Suprapubic skin (tissue), 4 donors: ENCODE results near the gene CHST1. TPM values are rescaled to one million over a fixed set of nuclear protein-coding genes. Genes with fewer than 3 reads are reported as not detected.

Source experiments
- DNase-seq, 2 donors: peaks; one replicate each; pipeline ENCODE4 v3.0.0-alpha.2; 2019; ENCODE audit warnings: low spot score in 2 of 2
- H3K27ac ChIP-seq: fragments of 200-600 bp; sonication (generic); one replicate; pipeline ENCODE4 v1.5.1; 2019
- H3K27me3 ChIP-seq: fragments of 200-600 bp; sonication (generic); one replicate; pipeline ENCODE4 v1.5.1; 2019
- H3K36me3 ChIP-seq: fragments of 200-600 bp; sonication (generic); one replicate; pipeline ENCODE4 v1.5.1; 2019
- H3K4me1 ChIP-seq: fragments of 200-600 bp; sonication (generic); one replicate; pipeline ENCODE4 v1.5.1; 2019
- H3K4me3 ChIP-seq: fragments of 200-600 bp; sonication (generic); one replicate; pipeline ENCODE4 v1.5.1; 2019; ENCODE audit warnings: mild to moderate bottlenecking
- H3K9me3 ChIP-seq: fragments of 200-600 bp; sonication (generic); one replicate; pipeline ENCODE4 v1.5.1; 2019
- CTCF ChIP-seq, 2 donors: fragments of 200-600 bp in 1 of 2; fragments of 450-650 bp in 1 of 2; sonication (generic) in 1 of 2; IDR thresholded peaks; one replicate each; pipeline ENCODE4 v1.5.1; 2016 to 2019; ENCODE audit warnings: antibody characterized with exemption in 2 of 2, mild to moderate bottlenecking in 1 of 2, moderate library complexity in 1 of 2
- EP300 ChIP-seq: sonication (generic); formaldehyde crosslinking; IDR thresholded peaks from one replicate; pipeline ENCODE4 v1.6.1; 2017; ENCODE audit warnings: antibody characterized with exemption
- POLR2A ChIP-seq, 2 donors: fragments of 450-650 bp; IDR thresholded peaks; one replicate each; pipeline ENCODE4 v1.6.1; 2017; ENCODE audit warnings: antibody characterized with exemption in 2 of 2, mild to moderate bottlenecking in 2 of 2, moderate library complexity in 2 of 2
- POLR2AphosphoS5 ChIP-seq, 3 donors: sonication (generic); formaldehyde crosslinking; IDR thresholded peaks; one replicate each; pipeline ENCODE4 v1.6.1; 2017; ENCODE audit warnings: antibody characterized with exemption in 3 of 3
- WGBS: methylation state at CpG from one replicate; pipeline ENCODE4 v1.1.5; 2018; 5-methylcytosine and 5-hydroxymethylcytosine counted together
- total RNA-seq, 4 donors: library from RNA; depleted of rRNA; stranded (reverse); fragments of >200 nt; gene quantifications; one replicate each; pipeline ENCODE4 v1.1.0, GENCODE V29; 2016

CHST1 gene
- total RNA-seq, 4 donors from 2014 or later: 0.38 to 1.1 (median 0.94) TPM; not detected in 1

GRCh38 chr11:45649544-45650165 lies 15.8 kb downstream of the CHST1 start:
- no peak for TF ChIP-seq CTCF (IDR thresholded peaks at IDR 0.05)
- TF ChIP-seq EP300: no peak
- no peaks in the 10 kb centered on the region for H3K4me1 ChIP-seq
- H3K9me3 ChIP-seq: no peaks in the 10 kb centered on the region
- H3K27me3 ChIP-seq: peaks cover 38% of the 10 kb centered on the region
- no peak overlapping the region for H3K27ac ChIP-seq
- WGBS: 89% methylated on average over 40 of the region's 49 CpGs
- no peaks in the 10 kb centered on the region for H3K36me3 ChIP-seq
- no peak overlapping the region for H3K4me3 ChIP-seq
- peak; percentile 54 to 78 for DNase-seq

GRCh38 chr11:45648931-45649330 lies 16.5 kb downstream of the CHST1 start:
- Histone ChIP-seq H3K36me3 (no peaks in the 10 kb centered on the region), H3K27ac (no peak overlapping the region), H3K9me3 (no peaks in the 10 kb centered on the region), H3K27me3 (peaks cover 38% of the 10 kb centered on the region), H3K4me3 (no peak overlapping the region), H3K4me1 (no peaks in the 10 kb centered on the region)
- TF ChIP-seq CTCF (IDR thresholded peaks at IDR 0.05) (no peak), POLR2AphosphoS5 (IDR thresholded peaks at IDR 0.05) (no peak), EP300 (no peak)
- peak in 1 of 2 donors; percentile 67 for DNase-seq
- WGBS: 77% methylated on average over 9 of the region's 9 CpGs

GRCh38 chr11:45647786-45648185 lies 17.6 kb downstream of the CHST1 start:
- DNase-seq: peak in 1 of 2 donors; percentile 20
- Histone ChIP-seq H3K36me3 (no peaks in the 10 kb centered on the region), H3K27me3 (peaks cover 45% of the 10 kb centered on the region), H3K4me3 (no peak overlapping the region), H3K4me1 (no peaks in the 10 kb centered on the region), H3K27ac (no peak overlapping the region), H3K9me3 (no peaks in the 10 kb centered on the region)
- no peak for TF ChIP-seq EP300
- TF ChIP-seq CTCF (IDR thresholded peaks at IDR 0.05): no peak
- TF ChIP-seq POLR2A (IDR thresholded peaks at IDR 0.05): no peak
- TF ChIP-seq POLR2AphosphoS5 (IDR thresholded peaks at IDR 0.05): no peak
- WGBS: 0% methylated on average over 1 of the region's 1 CpG

- no peaks in the 10 kb centered on the region for H3K4me1 ChIP-seq
- no peak overlapping the region for H3K4me3 ChIP-seq
- no peaks in the 10 kb centered on the region for H3K36me3 ChIP-seq
- 78% methylated on average over 3 of the region's 3 CpGs for WGBS
- DNase-seq: no peak
- no peaks in the 10 kb centered on the region for H3K9me3 ChIP-seq
- TF ChIP-seq EP300 (no peak), POLR2A (IDR thresholded peaks at IDR 0.05) (no peak), POLR2AphosphoS5 (IDR thresholded peaks at IDR 0.05) (no peak), CTCF (IDR thresholded peaks at IDR 0.05) (no peak)
- H3K27me3 ChIP-seq: peaks cover 49% of the 10 kb centered on the region
- no peak overlapping the region for H3K27ac ChIP-seq
These were observed 18.1 kb downstream of the CHST1 start for GRCh38 chr11:45647329-45647728.

GRCh38 chr11:45646275-45646927 lies 19.0 kb downstream of the CHST1 start:
- peak in 1 of 2 donors; percentile 32 for DNase-seq
- TF ChIP-seq EP300: no peak
- no peak for TF ChIP-seq POLR2AphosphoS5 (IDR thresholded peaks at IDR 0.05)
- no peak for TF ChIP-seq POLR2A (IDR thresholded peaks at IDR 0.05)
- no peaks in the 10 kb centered on the region for H3K36me3 ChIP-seq
- WGBS: 83% methylated on average over 1 of the region's 1 CpG
- no peaks in the 10 kb centered on the region for H3K9me3 ChIP-seq
- no peak overlapping the region for H3K27ac ChIP-seq
- peaks cover 42% of the 10 kb centered on the region for H3K27me3 ChIP-seq
- no peaks in the 10 kb centered on the region for H3K4me1 ChIP-seq
- H3K4me3 ChIP-seq: no peak overlapping the region
